ENCODE data around the gene NBEAL2. TPM values are rescaled to one million over a fixed set of nuclear protein-coding genes. Genes with fewer than 3 reads are reported as not detected.

NBEAL2 gene
- total RNA-seq, 1 donor from 2014 or later = 14.8 TPM

- Histone ChIP-seq H3K36me3 (ENCODE audit: insufficient read depth, low read length) (no peaks in the 10 kb centered on the region), H3K4me2 (ENCODE audit: low read length) (peak overlapping the region; percentile 54), H3K9me3 (ENCODE audit: insufficient read depth, low read depth, low read length) (no peaks in the 10 kb centered on the region), H3K4me1 (ENCODE audit: insufficient read depth, low read length) (peaks cover 45% of the 10 kb centered on the region), H3K4me3 (ENCODE audit: insufficient read depth, low read depth, low read length) (no peak overlapping the region), H3K79me2 (ENCODE audit: insufficient read depth, low read length) (peaks cover 88% of the 10 kb centered on the region), H3K27me3 (ENCODE audit: insufficient read depth, low read length) (no peaks in the 10 kb centered on the region), H3K27ac (ENCODE audit: low read depth, low read length) (peak overlapping the region; percentile 11), H4K20me1 (ENCODE audit: insufficient read depth, low read length) (peaks cover 92% of the 10 kb centered on the region), H2AFZ (ENCODE audit: low read depth, low read length) (no peak overlapping the region), H3K9ac (ENCODE audit: low read length) (peak overlapping the region; percentile 3)
- peaks cover 48% of the 10 kb centered on the region for H3K4me1 Mint-ChIP-seq (ENCODE audit: low read depth, unreplicated experiment)
- no peak for TF ChIP-seq EZH2 (IDR thresholded peaks at IDR 0.05; ENCODE audit: insufficient read depth, low read length)
- TF ChIP-seq, protein P1, sequence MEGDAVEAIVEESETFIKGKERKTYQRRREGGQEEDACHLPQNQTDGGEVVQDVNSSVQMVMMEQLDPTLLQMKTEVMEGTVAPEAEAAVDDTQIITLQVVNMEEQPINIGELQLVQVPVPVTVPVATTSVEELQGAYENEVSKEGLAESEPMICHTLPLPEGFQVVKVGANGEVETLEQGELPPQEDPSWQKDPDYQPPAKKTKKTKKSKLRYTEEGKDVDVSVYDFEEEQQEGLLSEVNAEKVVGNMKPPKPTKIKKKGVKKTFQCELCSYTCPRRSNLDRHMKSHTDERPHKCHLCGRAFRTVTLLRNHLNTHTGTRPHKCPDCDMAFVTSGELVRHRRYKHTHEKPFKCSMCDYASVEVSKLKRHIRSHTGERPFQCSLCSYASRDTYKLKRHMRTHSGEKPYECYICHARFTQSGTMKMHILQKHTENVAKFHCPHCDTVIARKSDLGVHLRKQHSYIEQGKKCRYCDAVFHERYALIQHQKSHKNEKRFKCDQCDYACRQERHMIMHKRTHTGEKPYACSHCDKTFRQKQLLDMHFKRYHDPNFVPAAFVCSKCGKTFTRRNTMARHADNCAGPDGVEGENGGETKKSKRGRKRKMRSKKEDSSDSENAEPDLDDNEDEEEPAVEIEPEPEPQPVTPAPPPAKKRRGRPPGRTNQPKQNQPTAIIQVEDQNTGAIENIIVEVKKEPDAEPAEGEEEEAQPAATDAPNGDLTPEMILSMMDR (IDR thresholded peaks at IDR 0.05; ENCODE audit: insufficient read depth, low read depth, low read length) = no peak
- FAIRE-seq (peak; percentile 34), DNase-seq (ENCODE audit: low read depth) (no peak)
- peak overlapping the region; percentile 84 for H3K27ac Mint-ChIP-seq (ENCODE audit: unreplicated experiment)
- H3K9me3 Mint-ChIP-seq (ENCODE audit: unreplicated experiment) = no peaks in the 10 kb centered on the region
- no peaks in the 10 kb centered on the region for H3K27me3 Mint-ChIP-seq (ENCODE audit: low read depth, unreplicated experiment)
- peaks cover 16% of the 10 kb centered on the region for H3K36me3 Mint-ChIP-seq (ENCODE audit: low read depth, unreplicated experiment)
- H3K4me3 Mint-ChIP-seq (ENCODE audit: unreplicated experiment) = no peak overlapping the region
These were observed 43.4 kb upstream of the NBEAL2 start for GRCh38 chr3:46935989-46936558.

DNA sequence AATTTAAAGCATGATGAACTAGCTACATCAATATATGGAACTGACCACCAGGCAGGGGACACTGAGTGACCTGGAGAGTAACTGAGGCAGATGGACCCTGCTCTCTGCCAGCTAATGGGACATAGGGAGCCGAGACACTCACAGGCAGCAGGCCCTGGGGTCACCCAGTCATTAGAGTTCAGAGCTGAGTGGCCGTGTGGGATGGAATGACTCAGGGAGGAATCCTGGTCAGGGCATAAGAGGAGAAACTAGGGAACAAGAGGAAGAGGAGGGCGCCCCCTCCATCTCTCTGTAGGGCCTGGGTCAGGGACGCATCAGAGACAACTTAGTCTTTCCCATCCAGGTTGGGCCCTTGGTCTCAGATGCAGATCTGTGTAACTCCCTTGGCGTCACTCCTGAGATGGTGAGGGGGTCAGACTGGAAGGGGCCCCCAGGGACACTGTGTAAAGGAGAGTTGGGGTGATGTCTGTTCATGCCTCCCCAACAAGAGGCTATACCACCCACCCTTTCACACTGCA, 42.7 kb upstream of the NBEAL2 start:
- H2AFZ ChIP-seq (ENCODE audit: low read depth, low read length) = no peak overlapping the region
- peaks cover 16% of the 10 kb centered on the region for H3K36me3 Mint-ChIP-seq (ENCODE audit: low read depth, unreplicated experiment)
- H3K27ac Mint-ChIP-seq (ENCODE audit: unreplicated experiment) = peak overlapping the region; percentile 84
- no peaks in the 10 kb centered on the region for H3K9me3 ChIP-seq (ENCODE audit: insufficient read depth, low read depth, low read length)
- H3K4me3 ChIP-seq (ENCODE audit: insufficient read depth, low read depth, low read length) = no peak overlapping the region
- H3K9me3 Mint-ChIP-seq (ENCODE audit: unreplicated experiment) = no peaks in the 10 kb centered on the region
- no peaks in the 10 kb centered on the region for H3K27me3 Mint-ChIP-seq (ENCODE audit: low read depth, unreplicated experiment)
- no peak overlapping the region for H3K27ac ChIP-seq (ENCODE audit: low read depth, low read length)
- no peak for FAIRE-seq
- H3K79me2 ChIP-seq (ENCODE audit: insufficient read depth, low read length) = peaks cover 85% of the 10 kb centered on the region
- H3K4me3 Mint-ChIP-seq (ENCODE audit: unreplicated experiment) = no peak overlapping the region
- no peak overlapping the region for H3K9ac ChIP-seq (ENCODE audit: low read length)
- TF ChIP-seq EZH2 (IDR thresholded peaks at IDR 0.05; ENCODE audit: insufficient read depth, low read length) = no peak
- TF ChIP-seq, protein P1 (IDR thresholded peaks at IDR 0.05; ENCODE audit: insufficient read depth, low read depth, low read length) = no peak
- H4K20me1 ChIP-seq (ENCODE audit: insufficient read depth, low read length) = peaks cover 90% of the 10 kb centered on the region
- no peaks in the 10 kb centered on the region for H3K36me3 ChIP-seq (ENCODE audit: insufficient read depth, low read length)
- H3K4me1 Mint-ChIP-seq (ENCODE audit: low read depth, unreplicated experiment) = peaks cover 42% of the 10 kb centered on the region
- peak; percentile 22 for DNase-seq (ENCODE audit: low read depth)
- peaks cover 38% of the 10 kb centered on the region for H3K4me1 ChIP-seq (ENCODE audit: insufficient read depth, low read length)
- H3K4me2 ChIP-seq (ENCODE audit: low read length) = peak overlapping the region; percentile 19
- H3K27me3 ChIP-seq (ENCODE audit: insufficient read depth, low read length) = no peaks in the 10 kb centered on the region

DNA sequence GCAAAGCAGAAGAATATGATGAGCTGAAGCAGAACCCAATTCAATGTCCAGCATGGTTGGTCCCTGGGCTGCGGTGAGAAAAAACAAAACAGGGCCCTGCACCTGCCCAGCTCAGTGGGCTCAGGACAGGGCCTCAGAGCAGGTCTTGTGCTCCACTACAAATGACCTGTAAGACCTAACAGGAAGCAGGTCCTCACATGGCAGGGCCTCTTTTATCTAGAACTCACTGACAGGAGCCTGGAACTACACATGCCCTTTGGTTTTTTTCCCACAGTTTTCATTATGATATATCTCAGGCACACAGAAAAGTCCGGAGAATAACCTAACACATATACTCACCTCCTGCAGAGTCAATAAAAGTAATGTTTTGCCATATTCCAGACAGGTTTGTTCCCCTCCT, 41.3 kb upstream of the NBEAL2 start:
- H3K9me3 ChIP-seq (ENCODE audit: insufficient read depth, low read depth, low read length) = no peaks in the 10 kb centered on the region
- H3K4me3 ChIP-seq (ENCODE audit: insufficient read depth, low read depth, low read length) = no peak overlapping the region
- peaks cover 35% of the 10 kb centered on the region for H3K4me1 ChIP-seq (ENCODE audit: insufficient read depth, low read length)
- no peak overlapping the region for H3K27ac ChIP-seq (ENCODE audit: low read depth, low read length)
- no peak overlapping the region for H3K4me2 ChIP-seq (ENCODE audit: low read length)
- TF ChIP-seq, protein P1 (IDR thresholded peaks at IDR 0.05; ENCODE audit: insufficient read depth, low read depth, low read length) = no peak
- no peak for TF ChIP-seq EZH2 (IDR thresholded peaks at IDR 0.05; ENCODE audit: insufficient read depth, low read length)
- H3K36me3 ChIP-seq (ENCODE audit: insufficient read depth, low read length) = no peaks in the 10 kb centered on the region
- H3K27me3 Mint-ChIP-seq (ENCODE audit: low read depth, unreplicated experiment) = no peaks in the 10 kb centered on the region
- peak overlapping the region; percentile 18 for H3K27ac Mint-ChIP-seq (ENCODE audit: unreplicated experiment)
- H4K20me1 ChIP-seq (ENCODE audit: insufficient read depth, low read length) = peaks cover 90% of the 10 kb centered on the region
- DNase-seq (ENCODE audit: low read depth) (no peak), FAIRE-seq (no peak)
- H3K9ac ChIP-seq (ENCODE audit: low read length) = no peak overlapping the region
- H2AFZ ChIP-seq (ENCODE audit: low read depth, low read length) = no peak overlapping the region
- no peak overlapping the region for H3K4me3 Mint-ChIP-seq (ENCODE audit: unreplicated experiment)
- peaks cover 20% of the 10 kb centered on the region for H3K36me3 Mint-ChIP-seq (ENCODE audit: low read depth, unreplicated experiment)
- H3K79me2 ChIP-seq (ENCODE audit: insufficient read depth, low read length) = peaks cover 85% of the 10 kb centered on the region
- peaks cover 46% of the 10 kb centered on the region for H3K4me1 Mint-ChIP-seq (ENCODE audit: low read depth, unreplicated experiment)
- H3K27me3 ChIP-seq (ENCODE audit: insufficient read depth, low read length) = no peaks in the 10 kb centered on the region
- no peaks in the 10 kb centered on the region for H3K9me3 Mint-ChIP-seq (ENCODE audit: unreplicated experiment)

Data from astrocyte (in vitro differentiated cells and primary cell).